Measurements from ENCODE around the gene NATD1. TPM values are rescaled to one million over a fixed set of nuclear protein-coding genes. Genes with fewer than 3 reads are reported as not detected.

Gene NATD1
- total RNA-seq, 2 experiments from 2014 or later, result 5.4 to 5.7 TPM

- ATAC-seq (ENCODE audit: low read depth) (no peak), DNase-seq (no peak)
- no peak overlapping the region for H3K4me3 Mint-ChIP-seq
- POLR2A ChIA-PET, result no interaction called here
- peaks cover 4% of the 10 kb centered on the region for H3K4me1 Mint-ChIP-seq
- no peaks in the 10 kb centered on the region for H3K27me3 Mint-ChIP-seq
- H3K9me3 Mint-ChIP-seq, result no peaks in the 10 kb centered on the region
- H3K36me3 Mint-ChIP-seq, result peaks cover 2% of the 10 kb centered on the region
- no peak overlapping the region for H3K27ac Mint-ChIP-seq
Observed at GRCh38 chr17:21294321-21295035, 41.3 kb upstream of the NATD1 start.

DNA sequence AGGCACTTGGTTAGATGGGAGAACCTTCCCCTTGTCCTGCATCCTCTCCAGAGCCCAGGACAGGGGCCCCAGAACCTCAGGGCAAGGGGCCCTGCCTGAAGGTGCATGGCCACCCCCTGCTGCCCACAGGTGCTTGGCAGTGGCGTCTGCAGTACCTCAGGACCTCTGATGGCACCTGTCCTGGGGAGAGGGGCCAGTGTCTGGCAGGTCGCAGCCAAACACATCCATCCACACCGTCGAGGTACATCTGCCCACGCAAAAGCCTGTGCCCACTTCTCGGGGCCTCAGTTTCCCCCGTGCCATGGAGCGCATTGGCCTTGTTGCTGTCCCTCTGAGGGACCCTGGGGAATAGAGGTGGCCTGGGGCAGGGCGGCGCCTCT, 40.6 kb upstream of the NATD1 start:
- no peaks in the 10 kb centered on the region for H3K9me3 Mint-ChIP-seq
- peaks cover 2% of the 10 kb centered on the region for H3K36me3 Mint-ChIP-seq
- H3K27ac Mint-ChIP-seq, result no peak overlapping the region
- ATAC-seq (ENCODE audit: low read depth) (no peak), DNase-seq (no peak)
- H3K27me3 Mint-ChIP-seq, result no peaks in the 10 kb centered on the region
- POLR2A ChIA-PET, result no interaction called here
- H3K4me3 Mint-ChIP-seq, result no peak overlapping the region
- peaks cover 5% of the 10 kb centered on the region for H3K4me1 Mint-ChIP-seq

- H3K4me3 Mint-ChIP-seq, result no peak overlapping the region
- H3K27ac Mint-ChIP-seq, result no peak overlapping the region
- no peaks in the 10 kb centered on the region for H3K27me3 Mint-ChIP-seq
- no peaks in the 10 kb centered on the region for H3K9me3 Mint-ChIP-seq
- no peak for DNase-seq
- POLR2A ChIA-PET, result no interaction called here
- H3K4me1 Mint-ChIP-seq, result peaks cover 12% of the 10 kb centered on the region
- ATAC-seq (ENCODE audit: low read depth), result no peak
- H3K36me3 Mint-ChIP-seq, result peaks cover 2% of the 10 kb centered on the region
Observed at GRCh38 chr17:21292867-21293830, 39.9 kb upstream of the NATD1 start.

DNA sequence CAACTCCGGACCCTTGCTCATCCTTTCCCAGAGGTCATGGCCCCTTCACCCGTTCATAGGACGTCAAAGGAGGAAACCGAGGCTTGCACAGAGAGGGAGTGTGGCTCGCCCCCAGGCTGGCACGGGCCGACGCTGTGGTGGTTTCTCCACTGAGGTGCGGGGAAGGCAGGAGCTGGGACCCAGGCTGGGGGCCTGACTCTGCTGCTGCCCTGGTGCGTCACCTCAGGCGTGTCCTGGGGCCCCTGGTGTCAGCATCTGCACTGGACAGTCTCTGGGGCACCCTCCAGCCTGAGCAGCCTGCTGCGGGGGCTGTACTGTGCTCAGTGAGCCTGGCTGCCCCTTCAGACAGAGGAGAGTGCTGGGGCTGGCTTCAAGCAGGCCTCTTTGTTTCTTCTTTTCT, 38.7 kb upstream of the NATD1 start:
- no peaks in the 10 kb centered on the region for H3K9me3 Mint-ChIP-seq
- H3K27me3 Mint-ChIP-seq, result no peaks in the 10 kb centered on the region
- peaks cover 2% of the 10 kb centered on the region for H3K36me3 Mint-ChIP-seq
- peaks cover 20% of the 10 kb centered on the region for H3K4me1 Mint-ChIP-seq
- no peak overlapping the region for H3K27ac Mint-ChIP-seq
- no peak for ATAC-seq (ENCODE audit: low read depth)
- POLR2A ChIA-PET, result no interaction called here
- DNase-seq, result no peak
- H3K4me3 Mint-ChIP-seq, result no peak overlapping the region

DNA sequence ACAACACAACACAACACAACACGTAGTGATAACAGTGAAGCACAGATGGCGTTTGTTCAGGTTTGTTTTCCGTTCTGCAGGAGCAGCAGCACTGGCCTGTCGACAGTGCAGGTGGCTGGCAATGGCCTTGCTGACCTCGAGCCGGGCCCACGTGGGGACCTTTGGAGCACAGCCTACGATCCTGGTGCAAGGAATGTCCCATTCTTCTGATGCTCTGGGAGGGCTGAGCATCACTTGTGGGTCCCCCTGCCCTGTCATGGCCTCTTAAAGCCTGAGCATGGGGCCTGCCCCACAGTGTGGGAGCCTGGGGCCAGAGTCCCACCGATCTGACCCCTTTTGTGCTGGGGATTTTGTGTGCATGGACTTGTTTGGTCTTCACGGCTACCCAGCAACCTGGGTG, 38.1 kb upstream of the NATD1 start:
- ATAC-seq (ENCODE audit: low read depth) (no peak), DNase-seq (no peak)
- H3K9me3 Mint-ChIP-seq, result no peaks in the 10 kb centered on the region
- no peaks in the 10 kb centered on the region for H3K27me3 Mint-ChIP-seq
- no peak overlapping the region for H3K4me3 Mint-ChIP-seq
- H3K36me3 Mint-ChIP-seq, result peaks cover 2% of the 10 kb centered on the region
- peaks cover 24% of the 10 kb centered on the region for H3K4me1 Mint-ChIP-seq
- no peak overlapping the region for H3K27ac Mint-ChIP-seq
- POLR2A ChIA-PET, result no interaction called here

- POLR2A ChIA-PET, result no interaction called here
- ATAC-seq (ENCODE audit: low read depth), result no peak
Observed at GRCh38 chr17:21289902-21290571, 36.8 kb upstream of the NATD1 start.

GRCh38 chr17:21289175-21289901, 36.1 kb upstream of the NATD1 start:
- no peak overlapping the region for H3K4me3 Mint-ChIP-seq

More at GRCh38 chr17:21289902-21290571, 36.8 kb upstream of the NATD1 start:
- Mint-ChIP-seq H3K36me3 (peaks cover 3% of the 10 kb centered on the region), H3K9me3 (no peaks in the 10 kb centered on the region), H3K27ac (no peak overlapping the region), H3K27me3 (no peaks in the 10 kb centered on the region), H3K4me3 (no peak overlapping the region), H3K4me1 (peaks cover 26% of the 10 kb centered on the region)
- DNase-seq, result no peak

DNA sequence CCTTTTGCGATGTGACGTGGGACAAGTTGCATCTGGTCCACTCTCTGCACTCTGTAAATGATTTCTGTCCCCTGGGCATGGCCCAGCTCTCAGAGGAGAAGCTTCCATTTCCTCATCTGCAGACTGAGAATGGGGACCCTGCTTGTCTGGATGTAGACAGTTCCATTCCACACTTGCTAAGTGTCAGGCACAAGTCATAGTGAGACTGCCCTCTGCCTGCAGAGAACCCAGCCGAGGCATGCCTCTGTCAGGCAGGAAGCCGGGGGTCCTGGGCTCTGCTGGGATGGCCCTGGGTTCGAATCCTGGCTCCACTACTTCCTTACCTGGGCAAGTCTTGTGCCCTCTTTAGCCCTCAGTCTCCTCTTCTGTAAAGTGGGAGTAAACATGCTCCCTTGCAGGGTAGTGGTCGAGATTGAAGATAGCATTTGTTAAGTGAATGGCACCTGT, 35.4 kb upstream of the NATD1 start:
- POLR2A ChIA-PET, result interaction anchor here (0.8 to 1.7 kb wide), 4 partner anchors 9 to 247 kb away, joined by 3 to 7 read pairs (median 3); partner anchors contain the start of gene DHRS7B
- Mint-ChIP-seq H3K36me3 (peaks cover 3% of the 10 kb centered on the region), H3K4me1 (peaks cover 26% of the 10 kb centered on the region), H3K27me3 (no peaks in the 10 kb centered on the region), H3K27ac (peak overlapping the region; percentile 92), H3K9me3 (no peaks in the 10 kb centered on the region), H3K4me3 (peak overlapping the region; percentile 97)
- no peak for ATAC-seq (ENCODE audit: low read depth)
- peak; percentile 47 for DNase-seq

More at GRCh38 chr17:21289175-21289901, 36.1 kb upstream of the NATD1 start:
- Mint-ChIP-seq H3K4me1 (peaks cover 26% of the 10 kb centered on the region), H3K9me3 (no peaks in the 10 kb centered on the region), H3K27me3 (no peaks in the 10 kb centered on the region), H3K27ac (peak overlapping the region; percentile 92), H3K36me3 (peaks cover 3% of the 10 kb centered on the region)
- DNase-seq, result no peak
- no peak for ATAC-seq (ENCODE audit: low read depth)
- POLR2A ChIA-PET, result no interaction called here

DNA sequence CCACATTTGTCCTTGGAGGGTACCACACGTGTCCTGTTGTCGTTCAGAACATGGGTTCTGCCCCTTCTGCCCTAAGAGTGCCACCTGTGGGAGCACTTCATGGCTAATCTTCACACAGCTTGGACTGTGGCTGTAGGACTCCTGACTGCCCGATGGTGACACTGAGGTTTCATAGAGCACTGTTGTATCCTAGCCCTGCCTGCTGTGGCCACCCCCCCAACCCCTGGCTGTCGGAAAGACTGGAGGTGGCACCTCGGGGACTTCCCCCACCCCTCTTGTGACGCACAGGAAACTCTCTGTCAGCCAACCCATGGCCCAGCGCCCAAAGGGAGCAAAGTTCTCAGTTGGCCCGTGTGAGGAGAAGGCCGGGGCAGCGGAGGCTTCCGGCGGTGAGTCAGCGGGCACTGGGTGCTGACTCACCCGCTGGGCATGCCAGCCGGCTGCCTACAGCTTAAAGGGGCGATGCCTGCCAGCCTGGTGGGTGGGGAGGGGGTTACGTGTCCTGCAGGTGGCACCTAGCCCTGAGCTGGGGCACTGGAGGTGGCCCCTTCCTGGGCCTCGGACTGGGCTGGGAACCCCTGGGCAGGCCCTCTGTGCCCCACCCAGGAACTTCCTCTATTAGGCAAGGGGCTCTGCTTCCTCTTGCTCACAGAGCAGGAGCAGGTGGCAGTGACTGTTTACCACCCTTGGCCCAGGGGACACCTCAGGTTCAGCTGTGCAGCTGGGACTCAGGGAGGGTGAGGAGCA, 34.7 kb upstream of the NATD1 start:
- Mint-ChIP-seq H3K4me1 (peaks cover 30% of the 10 kb centered on the region), H3K27ac (peak overlapping the region; percentile 92), H3K36me3 (peaks cover 3% of the 10 kb centered on the region), H3K4me3 (peak overlapping the region; percentile 97), H3K9me3 (no peaks in the 10 kb centered on the region), H3K27me3 (no peaks in the 10 kb centered on the region)
- peak; percentile 83 for DNase-seq
- ATAC-seq (ENCODE audit: low read depth), result peak; percentile 55
- POLR2A ChIA-PET, result interaction anchor here (0.8 to 2.8 kb wide), 6 partner anchors 9 to 246 kb away, joined by 3 to 15 read pairs (median 4); partner anchors contain the start of gene DHRS7B

DNA sequence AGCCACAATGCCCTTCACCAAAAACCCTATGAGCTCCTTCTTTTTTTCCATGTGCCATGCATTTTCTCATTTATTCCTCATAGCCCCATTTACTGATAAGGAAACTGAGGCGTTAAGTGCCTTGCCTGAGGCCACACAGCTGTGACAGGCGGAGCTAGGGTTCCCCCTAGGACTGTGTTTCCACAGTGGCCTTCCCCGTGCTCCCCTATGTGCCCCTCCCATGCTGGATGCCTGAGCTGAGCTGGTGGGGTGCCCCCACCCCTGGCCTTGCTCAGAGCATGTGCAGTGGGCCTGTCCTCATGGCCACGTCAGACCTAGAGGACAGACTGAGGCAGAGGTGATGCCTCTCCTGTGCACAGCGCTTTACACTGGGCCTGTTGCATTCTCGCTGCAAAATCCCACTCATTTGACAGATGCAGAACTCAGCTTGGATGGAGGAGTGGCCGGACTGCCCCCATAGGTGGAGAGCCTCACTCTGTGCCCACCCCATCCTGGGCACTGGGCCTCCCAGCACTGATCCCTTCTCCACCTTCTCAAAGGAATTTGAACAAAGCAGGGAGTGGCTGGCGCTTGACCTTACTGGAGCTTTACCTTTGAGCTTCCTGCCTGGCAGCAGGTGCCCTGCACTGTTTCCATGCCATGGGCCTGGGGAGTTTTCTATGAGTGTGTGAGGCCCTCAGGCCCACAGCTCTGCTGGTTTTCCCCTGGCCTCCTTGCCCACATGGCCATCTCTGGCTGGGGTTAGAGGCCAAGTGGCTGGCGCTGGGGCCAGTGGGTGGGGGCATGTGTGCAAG, 33.9 kb upstream of the NATD1 start:
- ATAC-seq (ENCODE audit: low read depth), result no peak
- no peak for DNase-seq
- POLR2A ChIA-PET, result interaction anchor here (0.8 to 2.8 kb wide), 5 partner anchors 11 to 160 kb away, joined by 3 to 15 read pairs (median 5); partner anchors contain the start of gene DHRS7B
- Mint-ChIP-seq H3K4me1 (peaks cover 30% of the 10 kb centered on the region), H3K27me3 (no peaks in the 10 kb centered on the region), H3K27ac (peak overlapping the region; percentile 92), H3K9me3 (no peaks in the 10 kb centered on the region), H3K36me3 (peaks cover 2% of the 10 kb centered on the region), H3K4me3 (peak overlapping the region; percentile 97)

DNA sequence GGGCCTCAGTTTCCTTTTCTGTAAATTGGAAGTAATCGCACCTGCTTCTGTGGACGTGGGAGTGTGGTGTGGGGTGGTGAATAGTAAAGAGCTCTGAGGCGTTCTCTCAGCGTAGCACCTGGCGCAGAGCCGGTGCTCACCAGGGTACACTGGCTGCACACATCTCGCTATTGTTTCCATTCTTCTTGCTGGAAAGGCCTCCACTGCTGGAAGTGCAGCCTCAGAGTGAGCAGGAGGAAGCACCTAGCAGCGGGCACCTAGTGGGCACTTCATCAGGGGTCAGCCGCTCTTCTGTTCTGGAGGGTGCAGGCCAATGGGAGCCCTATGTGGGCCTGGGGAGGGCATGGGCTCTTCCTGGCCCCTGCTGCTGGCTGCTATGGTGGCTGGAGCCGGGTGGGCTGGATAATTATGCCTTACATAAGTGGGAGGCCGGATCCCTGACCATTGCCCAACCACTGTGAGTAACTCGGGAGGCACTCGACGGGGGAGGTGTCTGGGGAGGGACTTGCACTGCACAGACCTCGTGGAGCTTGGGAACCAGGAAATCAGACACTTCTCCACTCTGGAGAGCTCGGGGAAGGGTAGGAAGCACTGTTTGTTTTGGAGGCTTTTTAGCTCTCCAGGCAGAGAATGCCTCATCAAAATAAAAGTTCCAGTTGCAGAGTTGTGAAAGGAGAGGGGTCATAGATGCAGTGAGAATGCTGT, 33.0 kb upstream of the NATD1 start:
- POLR2A ChIA-PET, result interaction anchor here (0.9 to 2.8 kb wide), 3 partner anchors 10 to 158 kb away, joined by 3 to 15 read pairs (median 5); no protein-coding TSS in a partner anchor
- Mint-ChIP-seq H3K9me3 (no peaks in the 10 kb centered on the region), H3K4me3 (peak overlapping the region; percentile 97), H3K36me3 (peaks cover 2% of the 10 kb centered on the region), H3K27me3 (no peaks in the 10 kb centered on the region), H3K4me1 (peaks cover 31% of the 10 kb centered on the region), H3K27ac (peak overlapping the region; percentile 92)
- no peak for ATAC-seq (ENCODE audit: low read depth)
- DNase-seq, result no peak

Measured in activated naive CD8-positive, alpha-beta T cell treated with anti-CD3 and anti-CD28 coated beads, Interleukin-2, amount 10 ng/mL, durations not matched to agents 7 days and 5 days (primary cell).